PC-3 (cell line): ENCODE results near the gene RPA4.

Experiments
- CTCF ChIP-seq: fragments of 300-600 bp; sonication (generic); conservative IDR thresholded peaks from 2 replicates; pipeline ENCODE4 v1.5.1; 2017; ENCODE audit warnings: antibody characterized with exemption, low read depth, mild to moderate bottlenecking, low read length
- EZH2 ChIP-seq: fragments of 300-600 bp; sonication (generic); IDR thresholded peaks from one replicate; pipeline ENCODE4 v1.6.1; 2017; ENCODE audit warnings: antibody characterized with exemption, mild to moderate bottlenecking, low read length; ENCODE audit not compliant: unreplicated experiment

- TF ChIP-seq CTCF: no peak
- no peak for TF ChIP-seq EZH2
Measured at GRCh38 chrX:96846841-96847240, 36.9 kb upstream of the RPA4 start.
